Natural killer cell (primary cell): Measurements from ENCODE around the gene SCFD2. TPM values are rescaled to one million over a fixed set of nuclear protein-coding genes. Genes with fewer than 3 reads are reported as not detected.

Experiments used
- ATAC-seq, 3 donors: fragments of 150-1000 bp in 2 of 3; fragments of 200-7000 bp in 1 of 3; cut with Tn5 transposase; 1 replicate in 1 of 3; 2 replicates in 2 of 3; pipeline ENCODE4 v1.10.0; 2021; ENCODE audit warnings: mild to moderate bottlenecking in 2 of 3, moderate library complexity in 2 of 3
- DNase-seq, 2 donors: peaks; one replicate each; pipeline versions ENCODE4 v3.0.0 to v3.0.0-alpha.2; 2013 to 2021; ENCODE audit warnings: mixed read lengths in 1 of 2
- H3K27ac ChIP-seq: one replicate; pipeline ENCODE4 v1.5.1; 2013; ENCODE audit warnings: mild to moderate bottlenecking, low read length
- H3K27me3 ChIP-seq: one replicate; pipeline ENCODE4 v1.6.1; 2013; ENCODE audit warnings: low read length; ENCODE audit not compliant: control insufficient read depth, insufficient read depth
- H3K36me3 ChIP-seq: one replicate; pipeline ENCODE4 v1.6.1; 2013; ENCODE audit warnings: low read length; ENCODE audit not compliant: control insufficient read depth, insufficient read depth
- H3K4me1 ChIP-seq: one replicate; pipeline ENCODE4 v1.6.1; 2013; ENCODE audit warnings: low read length; ENCODE audit not compliant: control insufficient read depth, insufficient read depth
- H3K4me3 ChIP-seq: one replicate; pipeline ENCODE4 v1.5.1; 2013; ENCODE audit warnings: low read length
- H3K9me3 ChIP-seq: one replicate; pipeline ENCODE4 v1.6.1; 2013; ENCODE audit warnings: low read length; ENCODE audit not compliant: control insufficient read depth, insufficient read depth
- H3K27ac Mint-ChIP-seq, 2 donors: one replicate each; pipeline ENCODE4 v1.8.0; 2022; ENCODE audit warnings: mild to moderate bottlenecking in 2 of 2, mixed read lengths in 2 of 2, moderate library complexity in 1 of 2
- H3K27me3 Mint-ChIP-seq, 2 donors: one replicate each; pipeline ENCODE4 v1.8.0; 2022; ENCODE audit warnings: low read depth in 2 of 2, mixed read lengths in 2 of 2
- H3K36me3 Mint-ChIP-seq: one replicate; pipeline ENCODE4 v1.8.0; 2022; ENCODE audit warnings: mixed read lengths
- H3K4me1 Mint-ChIP-seq, 2 donors: one replicate each; pipeline ENCODE4 v1.8.0; 2022; ENCODE audit warnings: mixed read lengths in 2 of 2
- H3K4me3 Mint-ChIP-seq: one replicate; pipeline ENCODE4 v1.8.0; 2022; ENCODE audit warnings: mild to moderate bottlenecking, moderate library complexity, mixed read lengths
- H3K9me3 Mint-ChIP-seq, 2 donors: one replicate each; pipeline ENCODE4 v1.8.0; 2022; ENCODE audit warnings: mixed read lengths in 2 of 2
- WGBS: methylation state at CpG from one replicate; pipeline ENCODE4 v1.1.7; 2013; ENCODE audit warnings: missing lambda C conversion rate; ENCODE audit not compliant: insufficient coverage; 5-methylcytosine and 5-hydroxymethylcytosine counted together
- intact Hi-C: fragments of 100-400 bp; cut with micrococcal nuclease; formaldehyde crosslinking; loops from one replicate; pipeline ENCODE4 v1.14.2; 2022
- total RNA-seq, 4 donors: library from RNA; stranded (reverse); fragments of 120-200 nt in 1 of 4; gene quantifications; one replicate each; pipeline versions ENCODE4 v1.2.3 to v1.2.4, GENCODE V29; 2013 to 2022
- TF ChIP-seq, protein P1 (sequence below): fragments of 200-600 bp; IDR thresholded peaks from one replicate; pipeline ENCODE4 v1.8.0; 2022; ENCODE audit warnings: antibody characterized with exemption

Gene SCFD2
- total RNA-seq, 3 donors from 2014 or later (not counting 1 experiment from before 2014, with no cell fraction given), result 26.4 to 29.4 (median 28.9) TPM

DNA sequence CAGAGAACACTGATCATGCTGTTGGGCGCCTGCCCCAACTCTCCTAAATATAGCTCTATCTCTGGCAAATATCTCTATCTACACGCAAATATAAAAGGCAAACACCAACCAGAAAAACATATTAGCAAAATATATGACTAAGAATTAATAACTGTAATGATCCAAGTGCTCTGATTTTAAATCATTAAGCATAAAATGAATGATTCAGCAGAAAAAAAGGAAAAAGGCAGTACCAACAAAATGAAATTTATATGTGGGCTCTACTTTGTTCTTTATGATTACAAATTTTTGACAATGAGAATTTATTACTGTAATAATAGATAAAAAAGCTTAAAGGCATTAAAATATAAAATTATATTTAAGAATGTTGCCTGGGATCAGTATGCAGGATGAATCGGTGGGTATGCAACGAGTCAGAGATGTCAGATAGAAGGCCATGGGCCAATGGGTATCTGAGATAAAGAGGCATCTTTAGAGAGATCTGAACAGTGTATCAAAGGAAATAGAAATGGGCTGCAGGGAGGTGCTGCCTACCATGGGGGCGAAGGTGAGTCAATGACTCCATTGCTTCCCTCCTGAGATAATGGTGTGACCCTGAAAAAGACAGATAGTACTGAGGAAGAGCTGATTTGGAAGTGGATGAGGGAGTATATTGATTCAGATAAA lies 234.8 kb downstream of the SCFD2 start:
- Mint-ChIP-seq H3K27me3 (no peaks in the 10 kb centered on the region), H3K4me1 (no peaks in the 10 kb centered on the region), H3K36me3 (no peaks in the 10 kb centered on the region), H3K27ac (no peak overlapping the region), H3K4me3 (no peak overlapping the region), H3K9me3 (no peaks in the 10 kb centered on the region)
- H3K27ac ChIP-seq, result no peak overlapping the region
- H3K4me3 ChIP-seq, result no peak overlapping the region
- no peaks in the 10 kb centered on the region for H3K4me1 ChIP-seq
- H3K9me3 ChIP-seq, result no peaks in the 10 kb centered on the region
- intact Hi-C loops, result no loop called here
- ATAC-seq (no peak), DNase-seq (no peak)
- WGBS, result 98% methylated on average over 3 of the region's 5 CpGs
- no peaks in the 10 kb centered on the region for H3K27me3 ChIP-seq
- TF ChIP-seq, protein P1, sequence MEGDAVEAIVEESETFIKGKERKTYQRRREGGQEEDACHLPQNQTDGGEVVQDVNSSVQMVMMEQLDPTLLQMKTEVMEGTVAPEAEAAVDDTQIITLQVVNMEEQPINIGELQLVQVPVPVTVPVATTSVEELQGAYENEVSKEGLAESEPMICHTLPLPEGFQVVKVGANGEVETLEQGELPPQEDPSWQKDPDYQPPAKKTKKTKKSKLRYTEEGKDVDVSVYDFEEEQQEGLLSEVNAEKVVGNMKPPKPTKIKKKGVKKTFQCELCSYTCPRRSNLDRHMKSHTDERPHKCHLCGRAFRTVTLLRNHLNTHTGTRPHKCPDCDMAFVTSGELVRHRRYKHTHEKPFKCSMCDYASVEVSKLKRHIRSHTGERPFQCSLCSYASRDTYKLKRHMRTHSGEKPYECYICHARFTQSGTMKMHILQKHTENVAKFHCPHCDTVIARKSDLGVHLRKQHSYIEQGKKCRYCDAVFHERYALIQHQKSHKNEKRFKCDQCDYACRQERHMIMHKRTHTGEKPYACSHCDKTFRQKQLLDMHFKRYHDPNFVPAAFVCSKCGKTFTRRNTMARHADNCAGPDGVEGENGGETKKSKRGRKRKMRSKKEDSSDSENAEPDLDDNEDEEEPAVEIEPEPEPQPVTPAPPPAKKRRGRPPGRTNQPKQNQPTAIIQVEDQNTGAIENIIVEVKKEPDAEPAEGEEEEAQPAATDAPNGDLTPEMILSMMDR, result no peak
- H3K36me3 ChIP-seq, result no peaks in the 10 kb centered on the region

DNA sequence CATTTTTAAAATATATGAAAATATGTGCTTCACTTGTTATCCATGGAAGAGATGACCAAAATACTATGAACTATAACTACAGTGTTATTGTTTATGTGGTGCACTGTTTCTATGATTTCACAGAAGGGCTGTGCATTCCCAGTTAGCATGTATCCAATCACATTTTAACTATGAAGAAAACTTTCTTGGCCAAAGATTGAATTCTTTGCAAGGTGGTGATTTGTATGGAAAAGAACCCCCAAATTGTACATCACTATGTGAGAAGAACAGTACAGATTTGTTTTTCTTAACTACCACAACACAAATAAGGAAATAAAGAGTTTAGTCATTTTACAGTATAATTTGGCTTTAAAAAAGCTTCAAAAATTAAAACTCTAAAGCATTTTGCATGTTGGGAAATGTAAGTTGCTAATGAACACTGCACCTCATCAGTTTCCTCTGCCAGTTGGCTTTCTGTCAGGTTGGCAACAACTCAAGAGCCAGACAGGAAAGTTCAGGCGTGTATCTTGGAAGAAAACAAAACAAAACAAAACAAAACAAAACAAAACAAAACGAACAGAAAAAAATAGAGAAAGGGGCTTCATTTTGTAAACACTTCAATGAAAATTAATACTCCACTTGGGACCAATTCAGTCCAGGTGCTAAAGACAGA lies 237.0 kb downstream of the SCFD2 start:
- Mint-ChIP-seq H3K9me3 (no peaks in the 10 kb centered on the region), H3K27ac (no peak overlapping the region), H3K27me3 (no peaks in the 10 kb centered on the region), H3K36me3 (no peaks in the 10 kb centered on the region), H3K4me1 (no peaks in the 10 kb centered on the region), H3K4me3 (no peak overlapping the region)
- intact Hi-C loops, result no loop called here
- DNase-seq (no peak), ATAC-seq (no peak)
- Histone ChIP-seq H3K4me1 (no peaks in the 10 kb centered on the region), H3K4me3 (no peak overlapping the region), H3K27me3 (no peaks in the 10 kb centered on the region), H3K9me3 (no peaks in the 10 kb centered on the region), H3K36me3 (no peaks in the 10 kb centered on the region), H3K27ac (no peak overlapping the region)
- TF ChIP-seq, protein P1, result no peak
- 83% methylated on average over 2 of the region's 2 CpGs for WGBS

DNA sequence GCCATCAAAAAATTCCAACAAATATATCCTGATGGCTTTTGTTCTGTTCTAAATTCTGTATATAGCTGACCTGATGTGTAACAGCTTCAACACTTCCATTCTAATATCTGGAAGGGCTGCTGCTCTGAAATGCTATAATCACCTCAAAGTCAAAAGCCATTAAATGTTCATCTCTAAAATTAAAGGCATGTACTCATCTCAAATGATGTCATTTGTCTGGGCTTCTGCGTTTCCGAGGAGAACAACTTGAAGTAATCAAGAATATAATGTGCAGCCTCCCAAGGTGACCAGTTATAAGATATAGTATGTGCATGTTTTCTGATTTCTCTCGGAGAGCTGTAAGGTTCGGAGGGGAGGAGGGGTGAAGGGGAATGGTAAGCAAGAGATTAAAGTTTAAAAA lies 237.6 kb downstream of the SCFD2 start:
- 97% methylated on average over 3 of the region's 4 CpGs for WGBS
- H3K27me3 Mint-ChIP-seq, result no peaks in the 10 kb centered on the region
- H3K27ac ChIP-seq, result no peak overlapping the region
- H3K9me3 Mint-ChIP-seq, result no peaks in the 10 kb centered on the region
- no peaks in the 10 kb centered on the region for H3K27me3 ChIP-seq
- intact Hi-C loops, result no loop called here
- TF ChIP-seq, protein P1, result no peak
- no peaks in the 10 kb centered on the region for H3K36me3 Mint-ChIP-seq
- no peaks in the 10 kb centered on the region for H3K9me3 ChIP-seq
- no peak for DNase-seq
- no peak overlapping the region for H3K4me3 Mint-ChIP-seq
- no peaks in the 10 kb centered on the region for H3K36me3 ChIP-seq
- ATAC-seq, result no peak
- no peak overlapping the region for H3K4me3 ChIP-seq
- H3K27ac Mint-ChIP-seq, result no peak overlapping the region
- no peaks in the 10 kb centered on the region for H3K4me1 Mint-ChIP-seq
- H3K4me1 ChIP-seq, result no peaks in the 10 kb centered on the region
